Left lung (tissue), 10 donors: Measurements from ENCODE around the gene RAPGEF2. TPM values are rescaled to one million over a fixed set of nuclear protein-coding genes. Genes with fewer than 3 reads are reported as not detected.

ENCODE experiments used
- ATAC-seq: fragments of 200-7000 bp; cut with Tn5 transposase; one replicate; pipeline ENCODE4 v1.9.1; 2020; ENCODE audit warnings: moderate library complexity
- DNase-seq, 4 donors: peaks; one replicate each; pipeline ENCODE4 v3.0.0-alpha.2; 2013 to 2020
- H3K27ac ChIP-seq, 2 donors: fragments of 200-600 bp; sonication (generic) in 1 of 2; one replicate each; pipeline versions ENCODE4 v1.5.0 to v1.8.0; 2020 to 2021
- H3K27me3 ChIP-seq, 2 donors: fragments of 200-600 bp; sonication (generic) in 1 of 2; one replicate each; pipeline versions ENCODE4 v1.5.0 to v1.8.0; 2020 to 2021
- H3K36me3 ChIP-seq, 2 donors: fragments of 200-600 bp; sonication (generic) in 1 of 2; one replicate each; pipeline versions ENCODE4 v1.5.0 to v1.8.0; 2020 to 2021
- H3K4me1 ChIP-seq, 2 donors: fragments of 200-600 bp; one replicate each; pipeline ENCODE4 v1.8.0; 2021
- H3K4me3 ChIP-seq, 2 donors: fragments of 200-600 bp; sonication (generic) in 1 of 2; one replicate each; pipeline versions ENCODE4 v1.5.0 to v1.8.0; 2020 to 2021; ENCODE audit warnings: mild to moderate bottlenecking in 1 of 2
- H3K9me3 ChIP-seq, 2 donors: fragments of 200-600 bp; sonication (generic) in 1 of 2; one replicate each; pipeline versions ENCODE4 v1.5.0 to v1.8.0; 2020 to 2021
- intact Hi-C, 2 donors: fragments of 100-400 bp; cut with DNase I; formaldehyde crosslinking; loops; one replicate each; pipeline versions ENCODE4 v1.11.2 to v1.14.2; 2022
- polyA plus RNA-seq, 6 donors: library from polyadenylated mRNA; unstranded; fragments of 120-200 nt; gene quantifications; one replicate each; pipeline ENCODE4 v1.2.1, GENCODE V29; 2013; ENCODE audit not compliant: insufficient read length in 6 of 6
- total RNA-seq, 2 donors: library from RNA; stranded (reverse); fragmentation: NEBNext Ultra II Directional; extraction: Animal tissue kit (Norgen Biotek cat#: 25700); gene quantifications; one replicate each; pipeline ENCODE4 v1.2.1, GENCODE V29; 2021
- TF ChIP-seq, protein P1 (sequence below), 2 donors: fragments of 200-600 bp; sonication (generic) in 1 of 2; IDR thresholded peaks; one replicate each; pipeline versions ENCODE4 v1.5.0 to v1.8.0; 2021; ENCODE audit warnings: antibody characterized with exemption in 2 of 2
- donor health status: DM: no; HTN: yes; CAD: no.
- donor health status: DM: no; HTN: no; CAD: no.

RAPGEF2 gene
- total and polyA plus RNA-seq, 8 donors = 39.9 to 52.0 (median 45.4) TPM

DNA sequence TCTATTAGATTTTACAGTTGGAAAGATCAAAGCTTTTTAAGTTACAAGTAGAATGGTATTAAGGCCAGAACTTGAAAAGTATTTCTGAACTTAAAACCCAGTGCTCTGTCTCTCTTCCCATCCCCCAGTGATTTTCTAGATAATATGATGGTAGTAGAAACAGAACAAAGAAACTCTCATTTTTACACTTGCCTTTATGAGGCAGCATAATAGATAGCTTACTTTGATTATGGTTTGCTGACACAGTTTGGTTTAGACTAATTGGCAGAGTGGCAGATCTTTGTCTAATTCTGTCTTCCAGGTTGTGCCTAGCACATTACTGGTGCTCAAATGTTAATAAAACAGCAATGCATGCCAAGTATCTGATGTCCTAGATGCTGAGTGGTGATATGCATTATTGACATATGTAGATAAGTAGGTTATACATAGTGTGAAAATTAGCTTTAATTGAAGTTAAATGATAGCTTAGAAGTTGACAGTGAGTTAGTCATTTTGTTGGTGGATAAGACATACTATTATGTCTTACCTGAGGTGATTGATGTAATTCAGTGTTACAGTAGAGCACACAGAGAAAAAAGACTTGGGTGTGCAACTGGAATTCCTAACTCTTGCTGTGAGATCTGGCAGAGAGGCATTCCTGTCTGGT is 4.3 kb upstream of the RAPGEF2 start:
- Histone ChIP-seq H3K27me3 (peaks cover 0 to 5% of the 10 kb centered on the region in 2 donors), H3K27ac (no peak overlapping the region), H3K4me1 (peaks cover 4 to 9% of the 10 kb centered on the region in 2 donors), H3K9me3 (no peaks in the 10 kb centered on the region), H3K4me3 (no peak overlapping the region), H3K36me3 (no peaks in the 10 kb centered on the region)
- intact Hi-C loops = no loop called here
- no peak for ATAC-seq
- DNase-seq = no peak
- TF ChIP-seq, protein P1, sequence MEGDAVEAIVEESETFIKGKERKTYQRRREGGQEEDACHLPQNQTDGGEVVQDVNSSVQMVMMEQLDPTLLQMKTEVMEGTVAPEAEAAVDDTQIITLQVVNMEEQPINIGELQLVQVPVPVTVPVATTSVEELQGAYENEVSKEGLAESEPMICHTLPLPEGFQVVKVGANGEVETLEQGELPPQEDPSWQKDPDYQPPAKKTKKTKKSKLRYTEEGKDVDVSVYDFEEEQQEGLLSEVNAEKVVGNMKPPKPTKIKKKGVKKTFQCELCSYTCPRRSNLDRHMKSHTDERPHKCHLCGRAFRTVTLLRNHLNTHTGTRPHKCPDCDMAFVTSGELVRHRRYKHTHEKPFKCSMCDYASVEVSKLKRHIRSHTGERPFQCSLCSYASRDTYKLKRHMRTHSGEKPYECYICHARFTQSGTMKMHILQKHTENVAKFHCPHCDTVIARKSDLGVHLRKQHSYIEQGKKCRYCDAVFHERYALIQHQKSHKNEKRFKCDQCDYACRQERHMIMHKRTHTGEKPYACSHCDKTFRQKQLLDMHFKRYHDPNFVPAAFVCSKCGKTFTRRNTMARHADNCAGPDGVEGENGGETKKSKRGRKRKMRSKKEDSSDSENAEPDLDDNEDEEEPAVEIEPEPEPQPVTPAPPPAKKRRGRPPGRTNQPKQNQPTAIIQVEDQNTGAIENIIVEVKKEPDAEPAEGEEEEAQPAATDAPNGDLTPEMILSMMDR (IDR thresholded peaks at IDR 0.05) = no peak

DNA sequence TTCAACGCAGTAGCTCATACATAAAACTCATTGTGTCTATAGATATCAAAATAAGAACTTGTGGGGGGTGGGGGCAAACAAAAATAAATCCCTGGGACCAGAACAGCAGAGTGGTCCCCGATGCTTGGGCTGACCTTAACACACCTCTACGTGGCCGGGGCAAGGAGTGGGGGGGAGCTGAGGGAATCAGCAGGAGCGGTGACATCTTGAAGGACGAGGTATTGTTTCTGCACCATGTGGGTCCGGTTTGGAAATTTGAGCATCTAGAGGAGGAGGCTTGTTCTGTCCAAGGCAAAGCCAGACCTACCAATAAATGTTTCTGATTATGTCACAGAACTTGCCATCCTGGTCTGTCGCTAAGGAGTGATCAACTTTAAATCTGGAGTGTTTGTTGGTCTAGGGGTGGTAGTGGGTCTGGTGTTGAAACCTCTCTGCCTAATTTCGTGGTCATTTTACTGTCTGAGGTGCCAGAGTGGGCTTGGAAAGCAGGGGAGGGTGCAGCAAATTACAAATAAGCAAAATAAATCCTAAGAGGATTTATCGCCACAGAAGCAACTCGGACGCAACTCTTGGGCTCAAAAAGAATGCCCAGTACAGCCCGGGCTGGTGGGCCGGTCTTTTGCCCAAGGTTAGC is 774 bp upstream of the RAPGEF2 start:
- intact Hi-C loops = no loop called here
- Histone ChIP-seq H3K27ac (peak overlapping the region; percentile 95 to 98), H3K4me3 (peak overlapping the region; percentile 54 to 66), H3K36me3 (no peaks in the 10 kb centered on the region), H3K4me1 (peaks cover 10 to 35% of the 10 kb centered on the region in 2 donors), H3K27me3 (peaks cover 0 to 5% of the 10 kb centered on the region in 2 donors), H3K9me3 (no peaks in the 10 kb centered on the region)
- TF ChIP-seq, protein P1 (IDR thresholded peaks at IDR 0.05) = no peak
- peak in 1 of 4 donors; percentile 32 for DNase-seq
- ATAC-seq = no peak

DNA sequence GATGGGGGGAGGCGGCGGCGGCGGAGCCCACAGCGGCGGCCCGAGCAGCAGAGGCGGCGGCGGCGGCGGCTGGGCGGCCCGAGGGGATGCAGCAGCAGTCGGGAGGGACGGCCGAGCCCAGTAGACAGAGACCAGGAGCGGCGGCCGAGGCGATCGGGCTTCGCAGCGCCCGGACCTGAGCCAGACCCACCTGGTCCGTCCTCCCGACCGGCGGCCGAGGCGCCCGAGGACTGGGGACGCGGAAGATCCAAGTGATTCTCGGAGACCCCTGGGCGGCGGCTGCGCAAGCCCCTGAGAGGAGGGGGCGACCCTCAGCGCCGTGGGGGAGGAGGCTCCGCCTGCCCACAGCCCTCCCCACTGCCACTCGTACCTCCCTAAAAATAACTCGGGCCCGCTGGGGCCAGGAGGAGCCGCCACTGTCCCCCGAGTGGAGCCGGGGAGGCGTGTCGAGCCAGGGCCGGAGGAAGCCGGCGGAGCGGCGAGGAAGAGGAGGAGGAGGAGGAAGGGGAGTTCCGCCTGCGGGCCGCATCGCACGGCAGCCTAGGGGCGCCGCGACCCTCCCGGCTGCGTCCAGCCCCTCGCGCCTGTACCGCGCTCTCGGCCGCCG is 608 bp downstream of the RAPGEF2 start:
- peak overlapping the region; percentile 95 to 98 for H3K27ac ChIP-seq
- peaks cover 11 to 40% of the 10 kb centered on the region in 2 donors for H3K4me1 ChIP-seq
- TF ChIP-seq, protein P1 (IDR thresholded peaks at IDR 0.05) = no peak
- DNase-seq (peak; percentile 57 to 92 (median 62)), ATAC-seq (peak; percentile 27)
- no peaks in the 10 kb centered on the region for H3K36me3 ChIP-seq
- no peaks in the 10 kb centered on the region for H3K9me3 ChIP-seq
- peaks cover 0 to 5% of the 10 kb centered on the region in 2 donors for H3K27me3 ChIP-seq
- peak overlapping the region; percentile 66 to 81 for H3K4me3 ChIP-seq
- intact Hi-C loops = no loop called here

DNA sequence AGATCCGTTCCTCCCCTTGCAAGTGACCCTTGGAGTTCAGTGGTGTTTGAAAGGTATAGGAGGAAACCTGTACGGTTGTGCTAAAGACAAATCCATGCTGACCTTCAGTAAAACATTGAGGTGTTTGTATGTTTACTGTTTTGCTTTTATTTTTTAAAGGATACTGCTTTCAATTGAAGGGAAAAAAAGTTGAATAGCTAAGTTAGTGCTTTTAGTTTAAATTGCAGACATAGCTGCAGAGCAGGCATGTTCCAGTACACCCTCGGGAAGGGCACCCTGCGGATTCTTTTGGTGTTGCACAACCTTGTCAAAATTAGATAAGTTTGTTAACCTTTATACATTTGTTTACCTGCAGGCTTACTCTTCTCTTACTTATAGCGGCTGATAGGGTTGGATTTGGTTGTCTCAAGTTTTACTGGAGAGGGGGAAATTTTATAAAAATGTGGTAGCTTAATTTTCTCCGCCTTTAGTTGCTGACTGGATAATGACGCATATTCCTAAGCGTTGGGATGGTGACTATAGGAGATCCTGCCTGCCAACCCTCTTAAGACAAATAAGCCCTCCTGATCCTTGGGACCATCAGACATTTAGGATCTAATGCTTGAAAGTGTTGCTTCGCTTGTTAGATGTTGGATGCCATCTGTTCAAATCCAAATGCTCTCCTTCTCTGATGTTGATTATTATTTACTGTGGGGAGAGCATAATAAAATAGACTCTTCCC is 2.0 kb downstream of the RAPGEF2 start:
- H3K4me1 ChIP-seq = peaks cover 11 to 51% of the 10 kb centered on the region in 2 donors
- no peaks in the 10 kb centered on the region for H3K9me3 ChIP-seq
- peaks cover 0 to 5% of the 10 kb centered on the region in 2 donors for H3K27me3 ChIP-seq
- TF ChIP-seq, protein P1 (IDR thresholded peaks at IDR 0.05) = no peak
- H3K27ac ChIP-seq = peak overlapping the region; percentile 8 to 43
- ATAC-seq (peak; percentile 6), DNase-seq (peak in 1 of 4 donors; percentile 27)
- intact Hi-C loops = no loop called here
- H3K36me3 ChIP-seq = no peaks in the 10 kb centered on the region
- peak overlapping the region; percentile 66 to 81 for H3K4me3 ChIP-seq
